B cell (primary cell): ENCODE results near the gene MAJIN. TPM values are rescaled to one million over a fixed set of nuclear protein-coding genes. Genes with fewer than 3 reads are reported as not detected.

ENCODE experiments used
- ATAC-seq: fragments of 200-7000 bp; cut with Tn5 transposase; one replicate; pipeline ENCODE4 v1.10.0; 2021; ENCODE audit warnings: low read depth, mild to moderate bottlenecking, moderate number of reproducible peaks, moderate library complexity
- CTCF ChIA-PET: fragments of 350-600 bp; sonication (Branson Sonifier 250); formaldehyde crosslinking; loops from one replicate; lab custom pipeline; 2021; ENCODE audit warnings: antibody characterized with exemption, inconsistent platforms; lab: Charles Lee
- POLR2A ChIA-PET: fragments of 350-600 bp; sonication (Branson Sonifier 250); formaldehyde crosslinking; loops from one replicate; lab custom pipeline; 2021; ENCODE audit warnings: antibody characterized with exemption; lab: Charles Lee
- DNase-seq: peaks from one replicate; pipeline ENCODE4 v3.0.0; 2013
- H2AFZ ChIP-seq: 2 replicates; pipeline ENCODE4 v1.6.1; 2012; ENCODE audit warnings: mild to moderate bottlenecking, low read depth, low read length; ENCODE audit not compliant: insufficient read depth, poor library complexity, severe bottlenecking
- H3K27ac ChIP-seq, 2 donors: 1 replicate in 1 of 2; 2 replicates in 1 of 2; pipeline ENCODE4 v1.5.1; 2012 to 2013; ENCODE audit warnings: low read length in 2 of 2, mild to moderate bottlenecking in 2 of 2, moderate library complexity in 1 of 2
- H3K27me3 ChIP-seq, 4 experiments: fragments of 200-600 bp in 1 of 4; sonication (generic) in 1 of 4; replicated peaks in 1 of 4; 1 replicate in 2 of 4; 2 replicates in 2 of 4; pipeline versions ENCODE4 v1.6.1 to v1.7.0; 2013 to 2016; ENCODE audit warnings: low read length in 3 of 4, mild to moderate bottlenecking in 2 of 4, mixed read lengths in 1 of 4, moderate library complexity in 1 of 4; ENCODE audit not compliant: insufficient read depth in 4 of 4, control insufficient read depth in 3 of 4; ENCODE audit errors: control extremely low read depth in 1 of 4
- H3K36me3 ChIP-seq, 2 experiments: replicated peaks in 1 of 2; 1 replicate in 1 of 2; 2 replicates in 1 of 2; pipeline versions ENCODE4 v1.6.1 to v1.7.1; 2013; ENCODE audit warnings: low read length in 1 of 2; ENCODE audit not compliant: insufficient read depth in 2 of 2, control insufficient read depth in 1 of 2; ENCODE audit errors: control extremely low read depth in 1 of 2, extremely low read depth in 1 of 2
- H3K4me1 ChIP-seq, 2 donors: fragments of 200-600 bp in 1 of 2; sonication (generic) in 1 of 2; 1 replicate in 1 of 2; 2 replicates in 1 of 2; pipeline versions ENCODE4 v1.5.1 to v1.6.1; 2013 to 2017; ENCODE audit warnings: low read length in 2 of 2; ENCODE audit not compliant: control insufficient read depth in 2 of 2, insufficient read depth in 2 of 2
- H3K4me2 ChIP-seq: replicated peaks from 2 replicates; pipeline ENCODE3; 2012; ENCODE audit warnings: mild to moderate bottlenecking, low read depth, low read length; ENCODE audit not compliant: poor library complexity, severe bottlenecking
- H3K4me3 ChIP-seq, 5 experiments: fragments of 200-600 bp in 1 of 5; sonication (generic) in 1 of 5; 1 replicate in 3 of 5; 2 replicates in 2 of 5; pipeline versions ENCODE4 v1.5.1 to v1.7.0; 2011 to 2016; ENCODE audit warnings: low read length in 4 of 5, mild to moderate bottlenecking in 4 of 5, low read depth in 2 of 5, control low read depth in 1 of 5, moderate library complexity in 1 of 5; ENCODE audit not compliant: insufficient read depth in 1 of 5; ENCODE audit errors: control extremely low read depth in 1 of 5, extremely low read depth in 1 of 5
- H3K79me2 ChIP-seq: fragments of 200-600 bp; sonication (generic); one replicate; pipeline ENCODE4 v1.6.0; 2016; ENCODE audit warnings: low read length; ENCODE audit not compliant: control insufficient read depth, insufficient read depth
- H3K9ac ChIP-seq: fragments of 200-600 bp; sonication (generic); 2 replicates; pipeline ENCODE4 v1.6.1; 2017; ENCODE audit warnings: mild to moderate bottlenecking, low read length, moderate library complexity
- H3K9me3 ChIP-seq, 3 donors: one replicate each; pipeline versions ENCODE4 v1.6.1 to v1.7.1; 2013; ENCODE audit warnings: low read length in 2 of 3; ENCODE audit not compliant: control insufficient read depth in 2 of 3, insufficient read depth in 1 of 3; ENCODE audit errors: control extremely low read depth in 1 of 3
- H4K20me1 ChIP-seq: 2 replicates; pipeline ENCODE4 v1.6.0; 2012; ENCODE audit warnings: mild to moderate bottlenecking, low read length; ENCODE audit not compliant: insufficient read depth, control insufficient read depth, poor library complexity, severe bottlenecking
- H3K27ac Mint-ChIP-seq: one replicate; pipeline ENCODE4 v1.8.0; 2021; ENCODE audit warnings: mixed read lengths
- H3K27me3 Mint-ChIP-seq: one replicate; pipeline ENCODE4 v1.8.0; 2021; ENCODE audit warnings: mixed read lengths
- H3K4me1 Mint-ChIP-seq: one replicate; pipeline ENCODE4 v1.8.0; 2021; ENCODE audit warnings: mixed read lengths
- H3K4me3 Mint-ChIP-seq: one replicate; pipeline ENCODE4 v1.8.0; 2021; ENCODE audit warnings: mixed read lengths
- H3K9me3 Mint-ChIP-seq: one replicate; pipeline ENCODE4 v1.8.0; 2022; ENCODE audit warnings: mixed read lengths; ENCODE audit not compliant: insufficient read depth
- EZH2 ChIP-seq: IDR thresholded peaks from 2 replicates; pipeline ENCODE4 v1.6.1; 2012; ENCODE audit warnings: borderline replicate concordance, low read depth, mild to moderate bottlenecking, moderate library complexity, low read length; ENCODE audit not compliant: insufficient read depth, poor library complexity, severe bottlenecking
- WGBS: methylation state at CpG from one replicate; pipeline ENCODE4 v1.1.5; 2013; ENCODE audit warnings: missing lambda C conversion rate; ENCODE audit not compliant: insufficient coverage; 5-methylcytosine and 5-hydroxymethylcytosine counted together
- intact Hi-C: fragments of 100-400 bp; cut with micrococcal nuclease; formaldehyde crosslinking; loops from one replicate; pipeline ENCODE4 v1.10.0; 2022
- polyA plus RNA-seq: library from polyadenylated mRNA; depleted of rRNA; stranded (reverse); fragments of >200 nt; gene quantifications from 2 replicates; pipeline ENCODE4 v1.2.3, GENCODE V29; 2012
- total RNA-seq, 2 donors: library from RNA; stranded (reverse); fragments of 120-200 nt in 1 of 2; gene quantifications; 1 replicate in 1 of 2; 2 replicates in 1 of 2; pipeline versions ENCODE4 v1.2.3 to v1.2.4, GENCODE V29; 2013 to 2022
- TF ChIP-seq, protein P1 (sequence below): fragments of 200-600 bp; IDR thresholded peaks from one replicate; pipeline ENCODE4 v1.8.0; 2022; ENCODE audit warnings: antibody characterized with exemption, mild to moderate bottlenecking

MAJIN gene
- total and polyA plus RNA-seq, 2 donors (not counting 1 experiment from before 2014, with no cell fraction given) = 0.71 to 2.4 TPM

GRCh38 chr11:64933935-64934681 lies 37.8 kb downstream of the MAJIN start:
- WGBS = 87% methylated on average over 7 of the region's 10 CpGs
- H3K27ac Mint-ChIP-seq = no peak overlapping the region
- H2AFZ ChIP-seq = no peak overlapping the region
- H3K9me3 Mint-ChIP-seq = no peaks in the 10 kb centered on the region
- H3K9ac ChIP-seq = no peak overlapping the region
- no peaks in the 10 kb centered on the region for H3K79me2 ChIP-seq
- no peak overlapping the region for H3K4me3 ChIP-seq
- no peaks in the 10 kb centered on the region for H3K4me1 ChIP-seq
- no peaks in the 10 kb centered on the region for H4K20me1 ChIP-seq
- CTCF ChIA-PET = interaction anchor here (0.6 to 0.7 kb wide), 2 partner anchors 74 to 760 kb away, joined by 3 read pairs; no protein-coding TSS in a partner anchor
- H3K4me3 Mint-ChIP-seq = no peak overlapping the region
- peaks cover 0 to 37% of the 10 kb centered on the region in 2 experiments for H3K36me3 ChIP-seq
- no peaks in the 10 kb centered on the region for H3K4me1 Mint-ChIP-seq
- H3K4me2 ChIP-seq = no peak overlapping the region
- no peak for TF ChIP-seq EZH2
- TF ChIP-seq, protein P1, sequence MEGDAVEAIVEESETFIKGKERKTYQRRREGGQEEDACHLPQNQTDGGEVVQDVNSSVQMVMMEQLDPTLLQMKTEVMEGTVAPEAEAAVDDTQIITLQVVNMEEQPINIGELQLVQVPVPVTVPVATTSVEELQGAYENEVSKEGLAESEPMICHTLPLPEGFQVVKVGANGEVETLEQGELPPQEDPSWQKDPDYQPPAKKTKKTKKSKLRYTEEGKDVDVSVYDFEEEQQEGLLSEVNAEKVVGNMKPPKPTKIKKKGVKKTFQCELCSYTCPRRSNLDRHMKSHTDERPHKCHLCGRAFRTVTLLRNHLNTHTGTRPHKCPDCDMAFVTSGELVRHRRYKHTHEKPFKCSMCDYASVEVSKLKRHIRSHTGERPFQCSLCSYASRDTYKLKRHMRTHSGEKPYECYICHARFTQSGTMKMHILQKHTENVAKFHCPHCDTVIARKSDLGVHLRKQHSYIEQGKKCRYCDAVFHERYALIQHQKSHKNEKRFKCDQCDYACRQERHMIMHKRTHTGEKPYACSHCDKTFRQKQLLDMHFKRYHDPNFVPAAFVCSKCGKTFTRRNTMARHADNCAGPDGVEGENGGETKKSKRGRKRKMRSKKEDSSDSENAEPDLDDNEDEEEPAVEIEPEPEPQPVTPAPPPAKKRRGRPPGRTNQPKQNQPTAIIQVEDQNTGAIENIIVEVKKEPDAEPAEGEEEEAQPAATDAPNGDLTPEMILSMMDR = no peak
- no peak overlapping the region for H3K27ac ChIP-seq
- H3K27me3 Mint-ChIP-seq = no peaks in the 10 kb centered on the region
- intact Hi-C loops = no loop called here
- no peak for DNase-seq
- no peaks in the 10 kb centered on the region for H3K27me3 ChIP-seq
- no peaks in the 10 kb centered on the region for H3K9me3 ChIP-seq
- ATAC-seq = no peak
- POLR2A ChIA-PET = interaction anchor here (0.6 to 1.1 kb wide), 2 partner anchors 81 to 85 kb away, joined by 3 read pairs; no protein-coding TSS in a partner anchor

DNA sequence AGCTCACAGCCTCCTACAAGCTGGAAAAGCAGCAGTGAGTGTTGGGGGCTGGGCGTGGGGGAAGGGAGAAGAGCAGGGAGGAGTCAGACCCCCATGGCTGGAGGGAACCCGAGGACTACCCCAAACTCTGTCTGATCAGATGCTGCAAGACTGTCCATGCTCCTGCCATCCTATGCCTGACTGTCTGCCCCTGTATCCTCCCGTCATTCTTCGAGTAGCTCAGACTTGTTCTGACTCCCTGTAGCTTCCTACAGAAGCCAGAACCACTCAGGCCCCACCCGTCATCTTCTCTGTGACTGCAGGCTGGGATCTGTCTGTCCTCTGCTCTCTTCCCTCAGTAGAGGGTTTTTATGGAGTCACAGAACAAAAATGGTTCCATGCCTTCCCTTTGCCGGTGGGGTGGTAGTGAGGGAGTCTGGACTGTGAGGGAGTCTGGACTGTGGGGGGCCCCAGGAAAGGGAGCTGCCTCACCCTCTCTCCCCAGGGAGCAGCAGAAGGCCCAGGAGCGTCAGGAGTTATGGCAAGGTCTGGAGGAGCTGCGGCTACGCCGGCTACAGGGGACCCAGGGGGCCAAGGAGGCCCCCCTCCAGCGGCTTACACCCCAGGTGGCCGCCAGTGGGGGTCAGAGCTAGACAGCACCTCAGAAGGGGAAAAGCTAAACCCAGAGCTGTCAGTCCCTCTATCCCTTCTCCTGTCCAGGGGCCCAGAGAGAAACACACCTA lies 38.5 kb downstream of the MAJIN start:
- Histone ChIP-seq H3K9me3 (no peaks in the 10 kb centered on the region), H3K4me1 (no peaks in the 10 kb centered on the region), H3K36me3 (peaks cover 0 to 38% of the 10 kb centered on the region in 2 experiments), H3K27me3 (no peaks in the 10 kb centered on the region), H3K4me2 (no peak overlapping the region), H3K4me3 (no peak overlapping the region), H3K9ac (no peak overlapping the region), H2AFZ (no peak overlapping the region), H3K27ac (no peak overlapping the region), H4K20me1 (no peaks in the 10 kb centered on the region), H3K79me2 (no peaks in the 10 kb centered on the region)
- no peaks in the 10 kb centered on the region for H3K4me1 Mint-ChIP-seq
- no peaks in the 10 kb centered on the region for H3K9me3 Mint-ChIP-seq
- CTCF ChIA-PET = interaction anchor here (0.5 kb wide), 1 partner anchor 22 kb away, joined by 3 read pairs; no protein-coding TSS in a partner anchor
- TF ChIP-seq, protein P1 = no peak
- no peak for TF ChIP-seq EZH2
- no peak for DNase-seq
- no peaks in the 10 kb centered on the region for H3K27me3 Mint-ChIP-seq
- no peak overlapping the region for H3K27ac Mint-ChIP-seq
- no peak overlapping the region for H3K4me3 Mint-ChIP-seq
- ATAC-seq = no peak
- intact Hi-C loops = no loop called here
- POLR2A ChIA-PET = interaction anchor here (1.1 kb wide), 1 partner anchor 85 kb away, joined by 3 read pairs; no protein-coding TSS in a partner anchor
- WGBS = 89% methylated on average over 10 of the region's 12 CpGs
